Glutamatergic neuron (in vitro differentiated cells): ENCODE data around the gene ADI1. TPM values are rescaled to one million over a fixed set of nuclear protein-coding genes. Genes with fewer than 3 reads are reported as not detected.
A peak's percentile ranks its signal among the peaks of the same experiment; 100 is the strongest.

Experiments
- DNase-seq: peaks from one replicate; pipeline ENCODE4 v3.0.0; 2022
- H3K27ac Mint-ChIP-seq: one replicate; pipeline ENCODE4 v1.8.0; 2020; ENCODE audit warnings: mild to moderate bottlenecking, mixed read lengths, inconsistent platforms; ENCODE audit not compliant: unreplicated experiment
- H3K27me3 Mint-ChIP-seq: one replicate; pipeline ENCODE4 v1.8.0; 2020; ENCODE audit warnings: mild to moderate bottlenecking, moderate library complexity, mixed read lengths, inconsistent platforms; ENCODE audit not compliant: unreplicated experiment
- H3K36me3 Mint-ChIP-seq: one replicate; pipeline ENCODE4 v1.8.0; 2020; ENCODE audit warnings: mild to moderate bottlenecking, mixed read lengths, inconsistent platforms; ENCODE audit not compliant: unreplicated experiment
- H3K4me1 Mint-ChIP-seq: one replicate; pipeline ENCODE4 v1.8.0; 2020; ENCODE audit warnings: mild to moderate bottlenecking, low read depth, mixed read lengths, inconsistent platforms; ENCODE audit not compliant: unreplicated experiment
- H3K4me3 Mint-ChIP-seq: one replicate; pipeline ENCODE4 v1.8.0; 2020; ENCODE audit warnings: mild to moderate bottlenecking, mixed read lengths, inconsistent platforms; ENCODE audit not compliant: unreplicated experiment
- H3K9me3 Mint-ChIP-seq: one replicate; pipeline ENCODE4 v1.8.0; 2020; ENCODE audit warnings: mild to moderate bottlenecking, moderate library complexity, mixed read lengths, inconsistent platforms; ENCODE audit not compliant: unreplicated experiment
- CTCF ChIP-seq: fragments of 200-600 bp; sonication (generic); IDR thresholded peaks from one replicate; pipeline ENCODE4 v1.5.0; 2021; ENCODE audit not compliant: partially characterized antibody, unreplicated experiment
- total RNA-seq: library from RNA; stranded (reverse); fragmentation: NEBNext Ultra II Directional; extraction: Animal tissue kit (Norgen Biotek cat#: 25700); gene quantifications from one replicate; pipeline ENCODE4 v1.2.1, GENCODE V29; 2021; ENCODE audit not compliant: unreplicated experiment

The ADI1 gene
- total RNA-seq, 1 donor from 2014 or later: 16.0 TPM

GRCh38 chr2:3488061-3488531, 31.2 kb downstream of the ADI1 start:
- peak; percentile 51 for DNase-seq
- Mint-ChIP-seq H3K9me3 (peaks cover 16% of the 10 kb centered on the region), H3K36me3 (peaks cover 16% of the 10 kb centered on the region), H3K4me3 (no peak overlapping the region), H3K27ac (no peak overlapping the region), H3K4me1 (peaks cover 11% of the 10 kb centered on the region), H3K27me3 (peaks cover 5% of the 10 kb centered on the region)
- no peak for TF ChIP-seq CTCF

GRCh38 chr2:3487432-3487831, 31.9 kb downstream of the ADI1 start:
- H3K27ac Mint-ChIP-seq: no peak overlapping the region
- H3K27me3 Mint-ChIP-seq: peaks cover 5% of the 10 kb centered on the region
- H3K36me3 Mint-ChIP-seq: peaks cover 16% of the 10 kb centered on the region
- DNase-seq: no peak
- no peak for TF ChIP-seq CTCF
- H3K4me1 Mint-ChIP-seq: peaks cover 11% of the 10 kb centered on the region
- H3K4me3 Mint-ChIP-seq: no peak overlapping the region
- peaks cover 16% of the 10 kb centered on the region for H3K9me3 Mint-ChIP-seq

GRCh38 chr2:3487028-3487425, 32.3 kb downstream of the ADI1 start:
- no peak for DNase-seq
- no peak for TF ChIP-seq CTCF
- Mint-ChIP-seq H3K4me3 (no peak overlapping the region), H3K9me3 (peaks cover 16% of the 10 kb centered on the region), H3K27me3 (peaks cover 5% of the 10 kb centered on the region), H3K27ac (no peak overlapping the region), H3K36me3 (peaks cover 16% of the 10 kb centered on the region), H3K4me1 (peaks cover 11% of the 10 kb centered on the region)

- Mint-ChIP-seq H3K4me1 (peaks cover 9% of the 10 kb centered on the region), H3K4me3 (no peak overlapping the region), H3K9me3 (peaks cover 14% of the 10 kb centered on the region), H3K36me3 (peaks cover 16% of the 10 kb centered on the region), H3K27me3 (peaks cover 5% of the 10 kb centered on the region), H3K27ac (no peak overlapping the region)
- no peak for DNase-seq
- no peak for TF ChIP-seq CTCF
Measured at GRCh38 chr2:3486047-3487027, 33.0 kb downstream of the ADI1 start.

GRCh38 chr2:3485166-3485565, 34.2 kb downstream of the ADI1 start:
- H3K27ac Mint-ChIP-seq: no peak overlapping the region

More at GRCh38 chr2:3485166-3485565, 34.2 kb downstream of the ADI1 start:
- no peak for DNase-seq
- H3K27me3 Mint-ChIP-seq: peaks cover 5% of the 10 kb centered on the region
- H3K36me3 Mint-ChIP-seq: peaks cover 16% of the 10 kb centered on the region
- H3K4me3 Mint-ChIP-seq: no peak overlapping the region
- no peak for TF ChIP-seq CTCF
- H3K9me3 Mint-ChIP-seq: peaks cover 17% of the 10 kb centered on the region
- peaks cover 9% of the 10 kb centered on the region for H3K4me1 Mint-ChIP-seq
